ENCODE results near the gene SMAD1.

Gene SMAD1

DNA sequence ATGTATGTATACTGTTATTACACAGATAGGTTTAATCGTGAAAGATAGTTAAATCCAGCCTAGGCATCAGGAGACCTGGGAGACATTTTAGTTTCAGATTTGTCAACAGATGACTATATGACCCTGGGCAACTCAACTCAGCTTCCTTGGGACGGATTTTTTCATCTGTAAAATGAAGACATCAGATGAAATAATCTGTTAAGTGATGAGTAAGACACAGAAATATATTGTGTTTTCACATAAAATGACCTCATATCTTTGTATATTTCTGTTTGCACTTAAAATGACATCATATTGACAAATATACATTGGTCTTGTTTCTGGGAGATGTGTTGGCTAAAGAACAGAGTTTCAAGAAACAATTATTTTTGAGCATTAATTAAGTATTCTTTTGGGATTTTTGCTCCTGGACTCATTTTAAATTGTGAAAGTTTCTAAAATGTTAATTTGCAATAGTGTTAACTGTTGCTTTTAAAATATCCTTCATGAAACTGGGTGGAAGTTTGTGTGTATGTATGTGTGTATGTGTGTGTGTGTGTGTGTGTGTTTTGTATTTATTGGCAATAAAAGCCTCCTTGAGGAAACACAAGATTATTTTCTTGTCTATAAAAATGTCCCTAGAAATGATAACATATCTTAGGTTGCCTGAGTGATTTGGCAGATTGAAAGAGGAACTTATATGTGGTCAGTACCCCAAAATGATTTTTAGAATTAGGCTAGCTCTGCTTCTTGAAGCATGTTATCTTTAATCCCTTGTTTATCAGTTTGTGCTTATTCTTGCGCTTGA lies 108.5 kb downstream of the SMAD1 start:
- no peak overlapping the region for H3K4me3 ChIP-seq (ENCODE audit: low read depth, low read length)
- TF ChIP-seq, protein P1, sequence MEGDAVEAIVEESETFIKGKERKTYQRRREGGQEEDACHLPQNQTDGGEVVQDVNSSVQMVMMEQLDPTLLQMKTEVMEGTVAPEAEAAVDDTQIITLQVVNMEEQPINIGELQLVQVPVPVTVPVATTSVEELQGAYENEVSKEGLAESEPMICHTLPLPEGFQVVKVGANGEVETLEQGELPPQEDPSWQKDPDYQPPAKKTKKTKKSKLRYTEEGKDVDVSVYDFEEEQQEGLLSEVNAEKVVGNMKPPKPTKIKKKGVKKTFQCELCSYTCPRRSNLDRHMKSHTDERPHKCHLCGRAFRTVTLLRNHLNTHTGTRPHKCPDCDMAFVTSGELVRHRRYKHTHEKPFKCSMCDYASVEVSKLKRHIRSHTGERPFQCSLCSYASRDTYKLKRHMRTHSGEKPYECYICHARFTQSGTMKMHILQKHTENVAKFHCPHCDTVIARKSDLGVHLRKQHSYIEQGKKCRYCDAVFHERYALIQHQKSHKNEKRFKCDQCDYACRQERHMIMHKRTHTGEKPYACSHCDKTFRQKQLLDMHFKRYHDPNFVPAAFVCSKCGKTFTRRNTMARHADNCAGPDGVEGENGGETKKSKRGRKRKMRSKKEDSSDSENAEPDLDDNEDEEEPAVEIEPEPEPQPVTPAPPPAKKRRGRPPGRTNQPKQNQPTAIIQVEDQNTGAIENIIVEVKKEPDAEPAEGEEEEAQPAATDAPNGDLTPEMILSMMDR (IDR thresholded peaks at IDR 0.05; ENCODE audit: low read depth, low read length), result no peak

DNA sequence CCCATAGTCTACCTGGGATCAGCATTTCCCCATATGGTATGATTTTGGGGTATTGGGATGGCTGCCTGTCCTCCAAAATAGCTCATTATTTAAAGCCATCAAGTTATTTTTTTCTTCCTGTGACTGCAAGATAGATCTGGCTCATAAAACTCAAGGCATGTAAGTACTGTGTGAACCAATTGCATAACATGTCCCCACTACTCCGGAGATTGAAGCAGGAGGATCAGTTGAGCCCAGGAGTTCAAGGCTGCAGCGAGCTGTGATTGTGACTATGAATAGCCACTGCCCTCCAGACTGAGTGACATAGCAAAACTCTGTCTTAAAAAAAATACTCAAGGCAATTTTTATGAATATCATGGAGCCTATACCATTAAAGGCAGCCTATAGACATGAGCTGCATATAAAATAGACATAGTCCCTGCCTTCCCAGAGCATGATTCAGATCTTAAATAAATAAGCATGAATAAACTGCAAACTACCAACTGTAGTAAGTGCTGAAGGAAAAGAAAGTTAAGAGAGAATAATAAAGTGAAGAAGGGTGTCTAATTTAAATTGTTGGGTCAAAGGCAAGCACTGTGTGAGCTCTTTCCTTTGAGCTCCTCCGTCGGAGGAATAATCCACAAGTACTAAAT lies 120.6 kb downstream of the SMAD1 start:
- TF ChIP-seq, protein P1 (IDR thresholded peaks at IDR 0.05; ENCODE audit: low read depth, low read length), result no peak
- no peak overlapping the region for H3K4me3 ChIP-seq (ENCODE audit: low read depth, low read length)

DNA sequence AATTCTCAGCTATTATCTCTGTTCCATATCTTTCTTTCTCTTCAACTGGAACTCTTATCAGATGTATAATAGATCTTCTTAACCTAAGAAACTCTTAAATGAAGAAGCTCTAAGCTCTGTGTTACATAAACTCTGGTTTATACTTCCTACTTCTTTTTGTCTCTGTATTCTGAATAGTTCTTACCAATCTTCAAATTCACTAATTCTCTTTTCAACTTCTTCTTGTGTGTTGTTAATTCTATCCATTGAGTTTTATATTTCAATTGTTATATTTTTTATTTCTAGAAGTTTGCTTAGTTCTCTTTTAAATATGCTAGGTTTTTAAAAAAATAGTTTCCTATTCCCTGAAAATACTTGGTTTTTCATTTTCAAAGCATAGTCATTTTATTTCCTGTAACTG lies 124.3 kb downstream of the SMAD1 start:
- no peak overlapping the region for H3K4me3 ChIP-seq (ENCODE audit: low read depth, low read length)
- TF ChIP-seq, protein P1 (IDR thresholded peaks at IDR 0.05; ENCODE audit: low read depth, low read length), result no peak
